ENCODE data around the gene SNAI3. TPM values are rescaled to one million over a fixed set of nuclear protein-coding genes. Genes with fewer than 3 reads are reported as not detected.
A peak's percentile ranks its signal among the peaks of the same experiment; 100 is the strongest.

The SNAI3 gene
- total and polyA plus RNA-seq, 2 of the 4 experiments (the other 2 are of a cell fraction) = 0.21 TPM; not detected in 1

DNA sequence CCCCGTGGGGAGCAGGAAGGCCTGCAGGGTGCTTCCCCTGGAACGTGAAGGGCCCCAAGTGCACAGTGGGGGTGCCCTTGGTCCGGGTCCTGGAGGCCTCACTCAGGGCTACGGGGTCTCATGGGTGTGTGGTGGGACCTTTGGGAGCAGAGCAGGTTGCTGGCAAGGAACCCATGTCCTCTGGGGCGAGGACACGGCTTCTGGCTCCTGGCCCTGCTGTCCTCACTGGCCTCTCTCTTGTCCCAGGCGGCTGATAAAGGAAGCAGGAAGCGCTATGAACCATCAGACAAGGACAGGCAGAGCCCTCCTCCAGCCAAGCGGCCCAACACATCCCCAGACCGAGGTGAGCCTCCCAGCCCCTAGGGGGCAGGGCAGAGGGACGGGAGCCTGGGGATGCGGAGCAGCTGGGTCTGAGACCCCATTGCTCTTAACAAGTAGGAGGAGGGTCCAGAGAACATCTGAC lies 57.8 kb downstream of the SNAI3 start:
- in situ Hi-C loops (cut with MboI; ENCODE audit: low sequenced_read_pairs) = no loop called here
- no peak overlapping the region for H2AK9ac ChIP-seq (replicated peaks; ENCODE audit: low read depth, low read length, poor library complexity)
- CTCF ChIA-PET = no interaction called here

More for the DNA sequence above, 57.8 kb downstream of the SNAI3 start:
- Histone ChIP-seq H3K79me1 (ENCODE audit: low read depth in 1 of 2, low read length in 2 of 2) (peaks cover 0 to 7% of the 10 kb centered on the region in 2 experiments; a peak in 2 of 4 replicates), H2AK5ac (ENCODE audit: low read depth, low read length) (no peak overlapping the region), H3K18ac (ENCODE audit: low read depth, low read length) (no peak overlapping the region), H2BK120ac (ENCODE audit: low read depth, low read length) (no peak overlapping the region), H2BK5ac (ENCODE audit: low read depth, low read length, poor library complexity, severe bottlenecking) (no peak overlapping the region), H3K4me1 (ENCODE audit: control insufficient read depth, insufficient read depth, low read length) (no peaks in the 10 kb centered on the region), H3K27me3 (ENCODE audit: control insufficient read depth, insufficient read depth, low read length) (no peaks in the 10 kb centered on the region), H3K23ac (ENCODE audit: low read depth, low read length) (no peak overlapping the region), H3K4ac (ENCODE audit: low read depth, low read length) (no peak overlapping the region), H3K9ac (ENCODE audit: low read depth, low read length) (no peak overlapping the region), H3K56ac (ENCODE audit: extremely low read depth, insufficient read depth, low read length) (no peak overlapping the region), H4K91ac (ENCODE audit: insufficient read depth, low read depth, low read length) (no peak overlapping the region), H4K5ac (ENCODE audit: low read depth, low read length) (no peak overlapping the region), H3K36me3 (ENCODE audit: control insufficient read depth, insufficient read depth, low read length) (peaks cover 74% of the 10 kb centered on the region), H2BK20ac (ENCODE audit: low read depth, low read length) (no peak overlapping the region), H3K9me1 (ENCODE audit: insufficient read depth, low read length) (no peaks in the 10 kb centered on the region), H3K9me3 (ENCODE audit: control insufficient read depth, insufficient read depth, low read length) (no peaks in the 10 kb centered on the region), H3K4me3 (ENCODE audit: insufficient read depth, low read depth, low read length) (no peak overlapping the region), H4K20me1 (ENCODE audit: insufficient read depth, low read length) (peaks cover 5% of the 10 kb centered on the region), H4K8ac (ENCODE audit: low read depth in 2 of 2, low read length in 2 of 2) (no peak overlapping the region), H3K27ac (ENCODE audit: insufficient read depth, low read length) (no peak overlapping the region), H2AFZ (replicated peaks; ENCODE audit: low read length, poor library complexity) (no peak overlapping the region), H3K14ac (replicated peaks; ENCODE audit: low read depth, low read length) (no peak overlapping the region), H2BK15ac (ENCODE audit: low read depth, low read length) (no peak overlapping the region), H3K4me2 (ENCODE audit: low read depth, low read length) (no peak overlapping the region)
- dilution Hi-C loops (cut with HindIII; ENCODE audit: low sequenced_read_pairs, unreplicated experiment) = no loop called here
- intact Hi-C loops (cut with micrococcal nuclease) = no loop called here
- POLR2A ChIA-PET (ENCODE audit: unreplicated experiment) = no interaction called here
- WGBS, 2 experiments (ENCODE audit: extremely low coverage in 2 of 2, insufficient read length in 1 of 2) = 82% methylated on average over 4 of the region's 12 CpGs; no CpG with 5 or more reads in 1 of the 2 experiments
- no peak for DNase-seq
- 0 out of 2 replicates have a peak, but pooled peaks have one; percentile 10 for TF ChIP-seq RAD21 (IDR thresholded peaks at IDR 0.05; ENCODE audit: low read length)
- TF ChIP-seq SMC3 (IDR thresholded peaks at IDR 0.05; ENCODE audit: low read depth, low read length) = no peak
- peak; percentile 33; the same call in 1 of the 2 replicates for TF ChIP-seq CTCF (conservative IDR thresholded peaks at IDR 0.05; ENCODE audit: low read depth, low read length)
- no peak for TF ChIP-seq ELK1 (IDR thresholded peaks at IDR 0.05; ENCODE audit: borderline replicate concordance, low read depth, low read length)
- BruUV-seq (replicated peaks) = no TSS peak
- ATAC-seq (ENCODE audit: low read depth) = peak; percentile 48; the same call in 1 of the 2 replicates

Small RNA genes within 50 kb of the gene (microRNA-seq; reads per million reads assigned to microRNA genes)
- gene MIR4722 (ENCODE audit: unreplicated experiment) = not detected

Other genes starting within 250 kb of the SNAI3 start
- 0.28 and 0.36 TPM in 2 replicates for gene ZFPM1, start 233.2 kb downstream of the SNAI3 start, total RNA-seq (2012; rRNA removed)
- 1.1 and 1.8 TPM in 2 replicates for gene ZFPM1, start 233.2 kb downstream of the SNAI3 start, polyA plus RNA-seq (2012; rRNA removed)
- gene ZC3H18, start 116.1 kb downstream of the SNAI3 start, total RNA-seq (2012; rRNA removed) = 3.4 and 4.2 TPM in 2 replicates
- gene ZC3H18, start 116.1 kb downstream of the SNAI3 start, polyA plus RNA-seq (2012; rRNA removed) = 21.3 and 22.7 TPM in 2 replicates
- not detected in 2 replicates for gene IL17C, start 47.9 kb downstream of the SNAI3 start, total RNA-seq (2012; rRNA removed)
- 0.09 TPM in 1 of 2 replicates, not detected in the other for gene IL17C, start 47.9 kb downstream of the SNAI3 start, polyA plus RNA-seq (2012; rRNA removed)
- 65.6 and 90.5 TPM in 2 replicates for gene CYBA, start 35.5 kb downstream of the SNAI3 start, total RNA-seq (2012; rRNA removed)
- 169 and 228 TPM in 2 replicates for gene CYBA, start 35.5 kb downstream of the SNAI3 start, polyA plus RNA-seq (2012; rRNA removed)
- gene MVD, start 23.4 kb downstream of the SNAI3 start, total RNA-seq (2012; rRNA removed) = 17.2 and 18.3 TPM in 2 replicates
- gene MVD, start 23.4 kb downstream of the SNAI3 start, polyA plus RNA-seq (2012; rRNA removed) = 28.4 and 33.1 TPM in 2 replicates
- gene RNF166, start 19.9 kb upstream of the SNAI3 start, total RNA-seq (2012; rRNA removed) = 6.9 and 8.1 TPM in 2 replicates
- gene RNF166, start 19.9 kb upstream of the SNAI3 start, polyA plus RNA-seq (2012; rRNA removed) = 17.4 and 24.1 TPM in 2 replicates
- gene CTU2, start 20.0 kb upstream of the SNAI3 start, total RNA-seq (2012; rRNA removed) = 12.8 and 12.9 TPM in 2 replicates
- 18.4 and 23.4 TPM in 2 replicates for gene CTU2, start 20.0 kb upstream of the SNAI3 start, polyA plus RNA-seq (2012; rRNA removed)
- gene PIEZO1, start 98.7 kb upstream of the SNAI3 start, total RNA-seq (2012; rRNA removed) = 36.2 and 48.6 TPM in 2 replicates
- 372 and 392 TPM in 2 replicates for gene PIEZO1, start 98.7 kb upstream of the SNAI3 start, polyA plus RNA-seq (2012; rRNA removed)
- 3.2 and 4.7 TPM in 2 replicates for gene CDT1, start 117.3 kb upstream of the SNAI3 start, total RNA-seq (2012; rRNA removed)
- 11.8 and 13.2 TPM in 2 replicates for gene CDT1, start 117.3 kb upstream of the SNAI3 start, polyA plus RNA-seq (2012; rRNA removed)
- gene APRT, start 125.4 kb upstream of the SNAI3 start, total RNA-seq (2012; rRNA removed) = 40.5 and 41.7 TPM in 2 replicates
- 157 and 209 TPM in 2 replicates for gene APRT, start 125.4 kb upstream of the SNAI3 start, polyA plus RNA-seq (2012; rRNA removed)
- 7.2 TPM in 2 replicates for gene GALNS, start 170.4 kb upstream of the SNAI3 start, total RNA-seq (2012; rRNA removed)
- 30.2 and 32.5 TPM in 2 replicates for gene GALNS, start 170.4 kb upstream of the SNAI3 start, polyA plus RNA-seq (2012; rRNA removed)
- 84.2 and 102 TPM in 2 replicates for gene TRAPPC2L, start 170.6 kb upstream of the SNAI3 start, total RNA-seq (2012; rRNA removed)
- gene TRAPPC2L, start 170.6 kb upstream of the SNAI3 start, polyA plus RNA-seq (2012; rRNA removed) = 109 and 112 TPM in 2 replicates
- not detected in 2 replicates for gene PABPN1L, start 180.2 kb upstream of the SNAI3 start, total RNA-seq (2012; rRNA removed)
- gene PABPN1L, start 180.2 kb upstream of the SNAI3 start, polyA plus RNA-seq (2012; rRNA removed) = not detected in 2 replicates

Measured in IMR-90 (cell line).